ENCODE measurements around the gene TAF11.

Gene TAF11

DNA sequence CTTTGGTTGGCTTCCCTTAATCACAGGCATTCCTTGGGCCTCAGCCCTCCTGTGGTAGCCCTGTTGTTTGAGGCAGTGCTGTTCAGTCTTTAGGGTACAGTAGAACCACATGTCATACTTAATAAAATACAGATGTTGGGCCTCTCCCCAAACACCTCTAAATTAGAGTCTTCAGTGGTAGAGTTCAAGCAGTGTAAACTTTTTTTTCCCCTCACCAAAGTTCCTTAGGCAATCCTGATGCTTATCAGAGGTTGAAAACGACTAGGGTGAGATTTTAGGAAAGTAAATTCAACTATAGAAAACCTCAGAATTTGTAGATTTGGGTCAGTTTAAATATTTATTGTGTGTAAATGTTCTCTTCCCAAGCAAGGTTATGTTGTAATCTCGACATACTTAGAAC lies 51.4 kb downstream of the TAF11 start:
- Histone ChIP-seq H3K27ac (ENCODE audit: low read depth, low read length, poor library complexity, severe bottlenecking) (no peak overlapping the region), H3K9ac (ENCODE audit: low read length) (no peak overlapping the region), H3K4me2 (ENCODE audit: low read length) (no peak overlapping the region), H4K20me1 (ENCODE audit: insufficient read depth, low read length) (no peaks in the 10 kb centered on the region), H3K79me2 (ENCODE audit: insufficient read depth, low read length) (no peaks in the 10 kb centered on the region), H3K9me2 (ENCODE audit: low read depth, low read length) (no peaks in the 10 kb centered on the region), H3K27me3 (ENCODE audit: insufficient read depth, low read length) (no peaks in the 10 kb centered on the region), H2AFZ (ENCODE audit: low read length) (no peak overlapping the region), H3K4me3 (ENCODE audit: low read depth, low read length, poor library complexity, severe bottlenecking) (no peak overlapping the region), H3F3A (ENCODE audit: insufficient read depth, low read length) (no peaks in the 10 kb centered on the region), H3K9me3 (ENCODE audit: low read length) (no peaks in the 10 kb centered on the region), H3K36me3 (ENCODE audit: insufficient read depth, low read length) (peaks cover 53% of the 10 kb centered on the region), H3K4me1 (ENCODE audit: insufficient read depth, low read length, severe bottlenecking) (no peaks in the 10 kb centered on the region)
- no peak for TF ChIP-seq EZH2 (IDR thresholded peaks at IDR 0.05; ENCODE audit: borderline replicate concordance, low read length)
- TF ChIP-seq, protein P1, sequence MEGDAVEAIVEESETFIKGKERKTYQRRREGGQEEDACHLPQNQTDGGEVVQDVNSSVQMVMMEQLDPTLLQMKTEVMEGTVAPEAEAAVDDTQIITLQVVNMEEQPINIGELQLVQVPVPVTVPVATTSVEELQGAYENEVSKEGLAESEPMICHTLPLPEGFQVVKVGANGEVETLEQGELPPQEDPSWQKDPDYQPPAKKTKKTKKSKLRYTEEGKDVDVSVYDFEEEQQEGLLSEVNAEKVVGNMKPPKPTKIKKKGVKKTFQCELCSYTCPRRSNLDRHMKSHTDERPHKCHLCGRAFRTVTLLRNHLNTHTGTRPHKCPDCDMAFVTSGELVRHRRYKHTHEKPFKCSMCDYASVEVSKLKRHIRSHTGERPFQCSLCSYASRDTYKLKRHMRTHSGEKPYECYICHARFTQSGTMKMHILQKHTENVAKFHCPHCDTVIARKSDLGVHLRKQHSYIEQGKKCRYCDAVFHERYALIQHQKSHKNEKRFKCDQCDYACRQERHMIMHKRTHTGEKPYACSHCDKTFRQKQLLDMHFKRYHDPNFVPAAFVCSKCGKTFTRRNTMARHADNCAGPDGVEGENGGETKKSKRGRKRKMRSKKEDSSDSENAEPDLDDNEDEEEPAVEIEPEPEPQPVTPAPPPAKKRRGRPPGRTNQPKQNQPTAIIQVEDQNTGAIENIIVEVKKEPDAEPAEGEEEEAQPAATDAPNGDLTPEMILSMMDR (IDR thresholded peaks at IDR 0.05; ENCODE audit: low read length), result no peak

DNA sequence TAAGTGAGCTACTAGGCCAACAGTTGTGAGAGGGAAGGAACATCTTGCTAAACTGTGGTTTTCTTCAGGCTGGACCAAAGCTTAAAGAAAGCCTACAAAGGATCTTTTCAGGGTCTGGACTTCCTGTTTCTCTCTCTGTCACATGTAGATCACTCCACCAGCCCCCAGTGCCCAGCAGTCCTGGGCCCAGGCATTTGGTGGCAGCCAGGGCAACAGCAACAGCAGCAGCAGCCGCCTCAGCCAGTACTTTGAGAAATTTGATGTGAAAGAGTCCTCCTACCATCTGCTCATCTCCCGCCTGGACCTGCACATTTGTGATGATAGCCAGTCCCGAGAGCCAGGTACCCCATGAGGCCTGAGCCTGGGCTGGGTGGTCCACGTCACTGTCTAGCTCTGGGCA lies 51.8 kb downstream of the TAF11 start:
- Histone ChIP-seq H3K36me3 (ENCODE audit: insufficient read depth, low read length) (peaks cover 53% of the 10 kb centered on the region), H3K9me3 (ENCODE audit: low read length) (no peaks in the 10 kb centered on the region), H3K4me3 (ENCODE audit: low read depth, low read length, poor library complexity, severe bottlenecking) (no peak overlapping the region), H3K79me2 (ENCODE audit: insufficient read depth, low read length) (no peaks in the 10 kb centered on the region), H3K4me1 (ENCODE audit: insufficient read depth, low read length, severe bottlenecking) (no peaks in the 10 kb centered on the region), H2AFZ (ENCODE audit: low read length) (no peak overlapping the region), H3K27me3 (ENCODE audit: insufficient read depth, low read length) (no peaks in the 10 kb centered on the region), H4K20me1 (ENCODE audit: insufficient read depth, low read length) (no peaks in the 10 kb centered on the region), H3K27ac (ENCODE audit: low read depth, low read length, poor library complexity, severe bottlenecking) (no peak overlapping the region), H3K4me2 (ENCODE audit: low read length) (no peak overlapping the region), H3K9me2 (ENCODE audit: low read depth, low read length) (no peaks in the 10 kb centered on the region), H3K9ac (ENCODE audit: low read length) (no peak overlapping the region), H3F3A (ENCODE audit: insufficient read depth, low read length) (no peaks in the 10 kb centered on the region)
- TF ChIP-seq, protein P1 (IDR thresholded peaks at IDR 0.05; ENCODE audit: low read length), result no peak
- TF ChIP-seq EZH2 (IDR thresholded peaks at IDR 0.05; ENCODE audit: borderline replicate concordance, low read length), result no peak

DNA sequence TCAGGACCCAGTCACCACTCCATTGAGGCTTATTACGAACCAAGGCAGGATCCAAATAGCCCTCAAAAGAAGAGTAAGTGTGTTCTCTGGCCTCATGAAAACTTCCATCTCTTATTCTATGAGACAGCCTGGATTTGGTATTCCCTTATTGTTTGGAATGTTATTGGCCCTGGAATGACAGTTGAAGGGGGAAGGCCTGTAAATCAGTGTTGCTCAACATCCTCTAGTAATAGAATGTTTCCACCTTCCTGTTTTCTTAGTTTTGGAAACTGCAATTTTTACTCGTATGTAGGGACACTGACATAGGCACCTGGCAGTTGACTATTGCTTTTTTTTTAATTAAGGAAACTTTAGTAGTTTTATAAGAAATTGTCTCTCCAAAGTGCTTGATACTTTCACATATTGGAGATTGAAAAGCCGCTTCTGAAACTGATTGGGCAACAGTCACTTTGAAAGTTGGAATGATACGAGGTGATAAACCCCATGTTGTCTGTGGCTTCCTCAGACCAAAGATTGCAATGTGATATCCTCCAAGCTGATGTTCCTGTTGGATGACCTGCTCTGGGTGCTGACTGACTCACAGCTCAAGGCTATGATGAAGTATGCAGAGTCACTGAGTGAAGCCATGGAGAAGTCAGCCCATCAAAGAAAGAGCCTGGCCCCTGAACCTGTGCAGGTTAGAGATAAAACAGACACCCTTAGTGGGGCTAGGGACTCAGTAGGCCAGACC lies 52.9 kb downstream of the TAF11 start:
- TF ChIP-seq EZH2 (IDR thresholded peaks at IDR 0.05; ENCODE audit: borderline replicate concordance, low read length), result no peak
- TF ChIP-seq, protein P1 (IDR thresholded peaks at IDR 0.05; ENCODE audit: low read length), result no peak
- Histone ChIP-seq H3K4me2 (ENCODE audit: low read length) (no peak overlapping the region), H3K9ac (ENCODE audit: low read length) (no peak overlapping the region), H3K36me3 (ENCODE audit: insufficient read depth, low read length) (peaks cover 58% of the 10 kb centered on the region), H3K9me3 (ENCODE audit: low read length) (no peaks in the 10 kb centered on the region), H3F3A (ENCODE audit: insufficient read depth, low read length) (no peaks in the 10 kb centered on the region), H3K27ac (ENCODE audit: low read depth, low read length, poor library complexity, severe bottlenecking) (no peak overlapping the region), H3K79me2 (ENCODE audit: insufficient read depth, low read length) (no peaks in the 10 kb centered on the region), H3K4me1 (ENCODE audit: insufficient read depth, low read length, severe bottlenecking) (no peaks in the 10 kb centered on the region), H3K27me3 (ENCODE audit: insufficient read depth, low read length) (no peaks in the 10 kb centered on the region), H2AFZ (ENCODE audit: low read length) (no peak overlapping the region), H3K4me3 (ENCODE audit: low read depth, low read length, poor library complexity, severe bottlenecking) (no peak overlapping the region), H3K9me2 (ENCODE audit: low read depth, low read length) (no peaks in the 10 kb centered on the region), H4K20me1 (ENCODE audit: insufficient read depth, low read length) (no peaks in the 10 kb centered on the region)
